NCI-H1105 (cell line): ENCODE data around the gene WDR35.

Experiments
- DNase-seq: peaks from one replicate; lab custom pipeline; 2025; lab: John Stamatoyannopoulos, UW

The WDR35 gene

GRCh38 chr2:20011276-20012031, 21.5 kb upstream of the WDR35 start:
- no peak for DNase-seq

- no peak for DNase-seq
These were observed 18.8 kb upstream of the WDR35 start for GRCh38 chr2:20008703-20009102.

GRCh38 chr2:20005891-20006470, 16.1 kb upstream of the WDR35 start:
- no peak for DNase-seq

- DNase-seq = no peak
These were observed 15.2 kb upstream of the WDR35 start for GRCh38 chr2:20005067-20005627.

- no peak for DNase-seq
These were observed 11.5 kb upstream of the WDR35 start for GRCh38 chr2:20001361-20001863.

GRCh38 chr2:19993731-19994130, 3.8 kb upstream of the WDR35 start:
- DNase-seq = no peak

- DNase-seq = no peak
These were observed 2.0 kb upstream of the WDR35 start for GRCh38 chr2:19991895-19992294.

- peak; percentile 16 for DNase-seq
These were observed 467 bp upstream of the WDR35 start for GRCh38 chr2:19990416-19990728.

- no peak for DNase-seq
These were observed 601 bp downstream of the WDR35 start for GRCh38 chr2:19989342-19989666.

GRCh38 chr2:19988600-19988999, 1.3 kb downstream of the WDR35 start:
- DNase-seq = no peak

GRCh38 chr2:19987936-19988335, 2.0 kb downstream of the WDR35 start:
- no peak for DNase-seq

GRCh38 chr2:19982268-19982667, 7.6 kb downstream of the WDR35 start:
- DNase-seq = no peak

GRCh38 chr2:19979932-19980331, 10.0 kb downstream of the WDR35 start:
- DNase-seq = no peak

GRCh38 chr2:19973466-19973865, 16.4 kb downstream of the WDR35 start:
- DNase-seq = no peak

- no peak for DNase-seq
These were observed 18.2 kb downstream of the WDR35 start for GRCh38 chr2:19971691-19972090.

GRCh38 chr2:19963386-19963785, 26.5 kb downstream of the WDR35 start:
- DNase-seq = no peak

- peak; percentile 32 for DNase-seq
These were observed 34.1 kb downstream of the WDR35 start for GRCh38 chr2:19955544-19956422.

- no peak for DNase-seq
These were observed 40.8 kb downstream of the WDR35 start for GRCh38 chr2:19949071-19949470.

- no peak for DNase-seq
These were observed 42.5 kb downstream of the WDR35 start for GRCh38 chr2:19947184-19947940.

GRCh38 chr2:19944205-19944845, 45.6 kb downstream of the WDR35 start:
- DNase-seq = no peak

- no peak for DNase-seq
These were observed 46.7 kb downstream of the WDR35 start for GRCh38 chr2:19943189-19943588.
